A204.1 (cell line): ENCODE measurements around the gene PEX11G.

ENCODE experiments used
- FAIRE-seq: peaks from 2 replicates; lab custom pipeline; 2012; peaks lifted over from hg19 to GRCh38; lab: Jason Lieb, UNC

The PEX11G gene

GRCh38 chr19:7521551-7522071 is 32.8 kb upstream of the PEX11G start:
- no peak for FAIRE-seq

DNA sequence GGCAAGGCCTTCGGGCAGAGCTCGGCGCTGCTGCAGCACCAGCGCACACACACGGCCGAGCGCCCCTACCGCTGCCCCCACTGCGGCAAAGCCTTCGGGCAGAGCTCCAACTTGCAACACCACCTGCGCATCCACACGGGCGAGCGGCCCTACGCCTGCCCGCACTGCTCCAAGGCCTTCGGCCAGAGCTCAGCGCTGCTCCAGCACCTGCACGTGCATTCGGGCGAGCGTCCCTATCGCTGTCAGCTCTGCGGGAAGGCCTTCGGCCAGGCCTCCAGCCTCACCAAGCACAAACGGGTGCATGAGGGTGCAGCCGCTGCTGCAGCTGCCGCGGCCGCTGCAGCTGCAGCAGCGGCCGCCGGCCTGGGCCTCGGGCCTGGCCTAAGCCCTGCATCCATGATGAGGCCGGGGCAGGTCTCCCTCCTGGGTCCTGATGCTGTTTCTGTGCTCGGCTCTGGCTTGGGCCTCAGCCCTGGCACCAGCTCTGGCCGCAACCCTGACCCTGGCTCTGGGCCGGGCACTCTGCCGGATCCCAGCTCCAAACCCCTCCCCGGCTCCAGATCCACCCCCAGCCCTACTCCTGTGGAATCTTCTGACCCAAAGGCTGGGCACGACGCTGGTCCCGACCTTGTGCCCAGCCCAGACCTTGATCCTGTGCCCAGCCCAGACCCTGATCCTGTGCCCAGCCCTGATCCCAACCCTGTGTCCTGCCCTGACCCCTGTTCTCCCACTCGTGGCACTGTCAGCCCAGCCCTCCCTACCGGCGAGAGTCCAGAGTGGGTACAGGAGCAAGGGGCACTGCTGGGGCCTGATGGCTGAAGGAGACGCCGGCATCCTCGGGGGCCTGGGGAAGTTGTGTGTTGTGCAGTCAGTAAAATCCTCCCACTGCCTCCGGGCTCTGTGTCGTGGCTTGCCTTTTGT is 31.6 kb upstream of the PEX11G start:
- no peak for FAIRE-seq

DNA sequence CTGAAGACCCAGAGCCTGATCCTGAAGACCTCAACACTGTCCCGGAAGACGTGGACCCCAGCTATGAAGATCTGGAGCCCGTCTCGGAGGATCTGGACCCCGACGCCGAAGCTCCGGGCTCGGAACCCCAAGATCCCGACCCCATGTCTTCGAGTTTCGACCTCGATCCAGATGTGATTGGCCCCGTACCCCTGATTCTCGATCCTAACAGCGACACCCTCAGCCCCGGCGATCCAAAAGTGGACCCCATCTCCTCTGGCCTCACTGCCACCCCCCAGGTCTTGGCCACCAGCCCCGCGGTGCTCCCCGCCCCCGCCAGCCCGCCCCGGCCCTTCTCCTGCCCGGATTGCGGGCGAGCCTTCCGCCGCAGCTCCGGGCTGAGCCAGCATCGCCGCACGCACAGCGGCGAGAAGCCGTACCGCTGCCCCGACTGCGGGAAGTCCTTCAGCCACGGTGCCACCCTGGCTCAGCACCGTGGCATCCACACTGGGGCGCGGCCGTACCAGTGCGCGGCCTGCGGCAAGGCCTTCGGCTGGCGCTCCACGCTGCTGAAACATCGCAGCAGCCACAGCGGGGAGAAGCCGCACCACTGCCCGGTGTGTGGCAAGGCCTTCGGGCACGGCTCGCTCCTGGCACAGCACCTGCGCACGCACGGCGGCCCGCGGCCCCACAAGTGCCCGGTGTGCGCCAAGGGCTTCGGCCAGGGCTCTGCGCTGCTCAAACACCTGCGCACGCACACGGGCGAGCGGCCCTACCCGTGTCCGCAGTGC is 30.7 kb upstream of the PEX11G start:
- FAIRE-seq: no peak

- FAIRE-seq: no peak
Measured at GRCh38 chr19:7516878-7517277, 28.0 kb upstream of the PEX11G start.

- no peak for FAIRE-seq
Measured at GRCh38 chr19:7516333-7516732, 27.5 kb upstream of the PEX11G start.

DNA sequence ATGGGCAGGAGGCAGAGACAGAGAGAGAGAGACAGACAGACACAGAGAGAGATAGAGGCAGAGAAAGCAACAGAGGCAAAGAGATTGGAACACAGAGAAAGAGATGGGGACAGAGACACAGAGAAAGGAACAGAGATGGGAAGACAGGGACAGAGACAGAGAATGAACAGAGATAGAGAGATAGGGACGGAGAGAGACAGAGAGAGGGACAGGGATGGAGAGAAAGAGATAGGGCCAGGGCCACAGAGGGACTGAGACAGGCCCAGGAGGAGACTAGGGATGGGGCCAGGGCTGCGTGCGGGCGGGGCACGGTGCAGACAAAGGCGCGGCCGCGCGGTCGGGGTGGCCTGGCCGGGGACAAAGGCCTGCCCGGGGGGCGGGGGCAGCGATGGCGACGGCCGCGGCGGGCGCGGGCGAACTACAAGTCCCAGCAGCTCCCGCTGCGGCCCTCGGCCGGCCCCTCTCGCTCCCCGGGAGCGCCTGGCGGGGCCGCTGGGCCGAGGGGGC is 26.9 kb upstream of the PEX11G start, which contains the start of gene ZNF358:
Gene ZNF358 (plus strand): TSS at position 459 of the 507 bp plus-strand sequence. CDS start 3,140 bp downstream, outside the sequence.
- no peak for FAIRE-seq

GRCh38 chr19:7515110-7515644 is 26.3 kb upstream of the PEX11G start:
- no peak for FAIRE-seq

GRCh38 chr19:7513809-7514642 is 25.2 kb upstream of the PEX11G start:
- no peak for FAIRE-seq

DNA sequence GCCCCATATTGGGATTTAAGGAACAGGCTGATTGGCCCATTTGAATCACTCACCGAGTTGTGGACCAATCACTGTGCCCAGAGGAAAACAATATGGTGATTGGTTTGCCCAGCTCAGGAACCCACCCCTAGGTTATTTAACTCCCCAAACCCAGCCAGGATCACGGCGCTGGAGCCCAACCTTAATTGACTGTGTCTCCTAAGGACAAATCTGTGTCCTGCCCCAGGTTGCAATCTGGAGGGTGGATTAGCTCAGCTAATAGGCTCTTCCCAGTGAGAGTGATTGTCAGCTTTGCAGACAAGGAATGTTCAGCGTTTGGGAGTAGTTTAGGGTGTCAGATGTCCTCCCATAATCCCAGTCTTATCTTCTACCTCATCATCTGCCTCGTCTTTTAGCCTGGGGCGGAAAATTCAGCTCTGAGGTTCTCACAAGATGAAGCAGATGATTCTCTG is 23.6 kb upstream of the PEX11G start:
- no peak for FAIRE-seq

DNA sequence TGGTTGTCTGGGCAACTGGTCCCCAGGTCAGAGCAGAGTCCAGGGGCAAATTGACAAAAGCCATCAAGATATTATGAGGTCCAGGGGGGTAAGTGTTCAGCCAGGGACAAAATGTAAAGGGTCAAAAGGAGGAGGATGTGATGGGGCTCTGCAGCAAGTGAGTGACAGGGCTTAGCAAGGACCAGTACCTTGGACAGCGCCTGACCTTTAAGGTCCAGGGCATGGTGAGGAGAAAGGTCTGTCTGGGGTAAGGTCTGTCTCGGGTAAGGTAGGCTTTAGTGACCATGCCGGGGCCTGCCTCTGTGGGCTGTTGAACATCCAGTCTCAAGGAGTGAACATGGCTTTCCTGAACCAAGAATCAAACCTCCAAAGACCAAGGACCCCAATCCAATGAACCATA is 20.8 kb upstream of the PEX11G start:
- no peak for FAIRE-seq

DNA sequence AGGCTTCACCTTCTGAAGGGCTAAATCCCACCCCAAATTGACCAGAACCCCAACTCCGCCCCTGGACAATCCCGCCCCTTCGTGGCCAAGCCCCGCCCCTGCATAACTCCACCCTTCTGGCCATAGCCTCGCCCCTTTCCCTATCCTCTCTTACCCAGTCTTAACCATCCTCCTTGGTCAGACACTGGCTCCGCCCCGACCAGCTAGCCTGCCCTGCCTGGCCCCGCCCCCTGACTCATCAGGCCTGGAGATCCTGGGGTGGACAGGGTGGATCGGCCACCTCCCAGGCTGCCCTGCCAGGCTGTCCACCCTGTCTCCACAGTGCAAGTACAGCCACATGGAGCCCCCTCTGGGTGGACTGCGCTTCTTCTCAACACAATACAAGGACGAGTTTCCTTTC is 19.0 kb upstream of the PEX11G start:
- no peak for FAIRE-seq

DNA sequence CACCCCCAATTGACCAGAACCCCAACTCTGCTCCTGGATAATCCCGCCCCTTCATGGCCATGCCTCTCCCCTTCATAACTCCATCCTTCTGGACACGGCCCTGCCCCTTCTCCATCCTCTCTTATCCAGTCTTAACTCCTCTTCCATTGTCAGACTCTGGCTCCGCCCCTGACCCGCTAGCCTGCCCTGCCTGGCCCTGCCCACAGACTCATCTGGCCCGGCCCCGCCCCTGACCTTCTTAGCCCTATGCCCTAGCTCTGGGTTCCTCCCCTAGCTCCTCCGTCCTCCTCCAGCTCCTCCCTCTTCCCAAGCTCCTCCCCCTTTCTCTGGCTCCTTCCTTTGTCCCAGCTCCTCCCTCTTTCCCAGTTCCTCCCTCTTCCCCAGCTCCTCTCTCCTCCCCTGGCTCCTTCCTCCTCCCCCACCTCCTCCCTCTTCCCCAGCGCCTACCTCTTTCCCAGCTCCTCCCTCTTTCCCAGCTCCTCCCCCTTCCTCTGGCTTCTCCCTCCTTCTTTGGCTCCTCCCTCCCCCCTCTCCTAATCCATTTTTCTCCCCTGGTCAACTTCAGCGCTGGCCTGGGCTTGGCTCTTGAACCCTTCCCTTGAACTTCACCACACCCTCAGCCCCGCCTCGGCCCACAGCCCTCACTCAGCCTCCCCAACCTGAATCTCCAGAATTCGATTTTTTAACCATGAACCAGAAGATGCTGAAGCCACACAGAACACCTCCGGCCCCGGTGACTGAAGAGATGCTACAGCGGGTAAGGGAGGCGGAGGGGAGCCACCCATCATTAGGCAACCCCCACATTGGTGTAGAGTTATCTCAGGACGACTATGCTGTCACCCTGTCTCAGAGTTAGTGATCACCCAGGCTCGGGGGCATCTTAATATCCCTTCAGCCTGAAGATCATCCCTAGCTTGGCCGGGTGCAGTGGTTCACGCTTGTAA is 17.8 kb upstream of the PEX11G start:
- no peak for FAIRE-seq

DNA sequence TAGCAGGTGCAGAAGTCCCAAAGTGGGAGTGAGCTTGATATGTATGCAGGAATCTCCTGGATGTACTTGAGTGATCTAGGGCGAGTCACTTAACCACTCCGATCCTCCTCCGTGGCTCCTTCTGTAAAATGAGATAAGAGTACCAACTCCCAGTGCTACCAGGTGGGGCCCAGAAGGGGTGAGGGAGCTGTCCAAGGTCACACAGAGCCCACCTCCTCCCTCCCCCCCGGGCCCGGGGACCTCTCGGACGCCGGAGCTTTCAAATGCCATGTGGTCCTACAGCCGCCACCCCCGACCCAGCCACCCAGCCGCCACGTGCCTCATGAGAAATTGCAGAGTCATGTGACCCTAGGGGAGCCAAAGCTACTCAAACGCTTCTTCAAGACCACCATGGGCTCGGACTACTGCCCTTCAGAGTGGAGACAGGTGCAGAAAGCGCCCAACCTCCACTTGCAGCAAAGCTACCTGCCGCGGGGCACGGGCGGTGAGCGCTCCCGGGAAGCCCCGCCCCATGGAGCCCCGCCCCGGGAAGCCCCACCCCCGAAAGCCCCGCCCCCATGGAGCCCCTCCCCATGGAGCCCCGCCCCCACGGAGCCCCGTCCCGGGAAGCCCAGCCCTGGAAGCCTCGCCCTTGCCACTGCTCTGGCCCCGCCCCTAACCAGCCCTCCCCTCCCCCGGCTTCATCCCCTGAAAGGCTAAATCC is 17.0 kb upstream of the PEX11G start:
- FAIRE-seq: no peak

- FAIRE-seq: no peak
Measured at GRCh38 chr19:7505288-7505681, 16.4 kb upstream of the PEX11G start.

DNA sequence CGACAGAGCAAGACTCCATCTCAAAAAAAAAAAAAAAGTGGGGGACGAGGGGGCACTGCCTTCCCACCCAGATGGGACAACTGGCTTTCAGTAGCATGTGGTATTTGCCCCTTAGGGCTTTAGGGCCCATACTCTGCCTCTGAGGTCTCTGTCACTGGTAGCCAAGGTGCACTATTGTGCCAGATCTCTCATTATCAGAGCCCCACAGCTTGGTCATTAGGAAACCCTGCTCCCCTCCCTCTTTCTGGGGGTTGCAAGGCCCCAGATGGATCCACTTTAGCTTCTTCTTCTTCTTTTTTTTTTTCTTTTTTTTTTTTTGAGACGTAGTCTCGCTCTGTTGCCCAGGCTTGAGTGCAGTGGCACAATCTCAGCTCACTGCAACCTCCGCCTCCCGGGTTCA is 15.8 kb upstream of the PEX11G start:
- no peak for FAIRE-seq

DNA sequence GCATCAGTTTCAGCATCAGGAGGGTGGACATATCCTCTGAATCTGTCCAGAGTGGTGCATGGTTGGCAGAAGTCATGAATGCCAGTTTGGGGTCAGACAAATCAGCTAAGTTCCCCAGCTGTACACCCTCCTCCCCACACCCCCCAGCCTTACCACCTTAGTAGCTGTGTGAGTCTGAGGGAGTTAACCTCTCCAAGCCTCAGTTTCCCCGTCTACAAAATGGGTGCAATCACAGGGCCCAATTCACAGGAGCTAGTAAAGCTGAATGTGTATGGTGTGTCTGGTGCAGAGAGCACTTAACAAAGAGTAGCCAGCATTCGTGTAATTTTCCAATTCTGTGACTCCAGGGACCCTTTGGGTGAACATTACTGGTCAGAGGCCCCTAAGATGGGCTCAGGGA is 13.7 kb upstream of the PEX11G start:
- FAIRE-seq: no peak

DNA sequence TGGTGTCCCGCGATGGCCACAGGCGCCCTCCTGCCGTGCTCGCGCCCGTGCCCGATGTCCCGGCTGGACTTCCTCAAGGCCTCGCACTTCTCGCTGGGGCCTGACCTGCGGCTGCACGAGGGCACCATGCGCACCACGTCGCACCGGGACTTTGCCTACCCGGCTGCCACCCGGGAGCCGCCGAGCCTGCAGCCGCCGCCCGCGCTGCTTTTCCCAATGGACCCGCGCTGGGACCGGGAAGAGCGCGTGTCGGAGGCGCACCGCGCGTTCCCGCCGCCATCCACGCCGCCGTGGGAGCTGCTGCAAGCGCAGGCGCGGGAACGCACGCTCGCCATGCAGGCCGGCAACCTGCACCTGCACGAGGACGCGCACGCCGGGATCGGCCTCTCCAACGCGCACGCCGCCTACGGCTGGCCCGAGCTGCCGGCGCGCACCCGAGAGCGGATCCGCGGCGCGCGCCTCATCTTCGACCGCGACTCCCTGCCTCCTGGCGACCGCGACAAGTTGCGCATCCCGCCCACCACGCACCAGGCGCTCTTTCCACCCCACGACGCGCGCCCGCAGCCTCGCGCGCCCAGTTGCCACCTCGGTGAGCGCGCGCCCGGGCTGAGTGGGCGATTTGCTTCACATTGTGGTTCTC is 12.1 kb upstream of the PEX11G start:
- FAIRE-seq: no peak

DNA sequence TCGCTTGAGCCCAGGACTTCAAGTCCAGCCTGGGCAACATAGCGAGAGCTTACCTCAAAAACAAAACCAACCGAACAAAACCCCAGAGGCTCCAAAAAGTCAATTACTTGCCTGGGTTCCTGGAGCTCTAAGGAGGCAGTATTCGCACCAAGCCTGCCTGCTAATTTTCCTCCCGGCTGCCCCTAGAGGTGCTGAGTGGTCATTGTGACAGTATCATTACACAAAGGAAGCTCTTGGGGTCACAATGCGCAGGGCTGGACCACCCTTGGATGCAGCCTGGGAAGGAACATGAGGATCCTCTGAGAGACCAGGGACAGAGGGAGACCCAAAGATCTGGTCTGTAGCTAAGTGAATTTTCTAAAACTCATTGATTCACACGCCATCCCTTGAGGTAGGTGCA is 8.5 kb upstream of the PEX11G start:
- no peak for FAIRE-seq

DNA sequence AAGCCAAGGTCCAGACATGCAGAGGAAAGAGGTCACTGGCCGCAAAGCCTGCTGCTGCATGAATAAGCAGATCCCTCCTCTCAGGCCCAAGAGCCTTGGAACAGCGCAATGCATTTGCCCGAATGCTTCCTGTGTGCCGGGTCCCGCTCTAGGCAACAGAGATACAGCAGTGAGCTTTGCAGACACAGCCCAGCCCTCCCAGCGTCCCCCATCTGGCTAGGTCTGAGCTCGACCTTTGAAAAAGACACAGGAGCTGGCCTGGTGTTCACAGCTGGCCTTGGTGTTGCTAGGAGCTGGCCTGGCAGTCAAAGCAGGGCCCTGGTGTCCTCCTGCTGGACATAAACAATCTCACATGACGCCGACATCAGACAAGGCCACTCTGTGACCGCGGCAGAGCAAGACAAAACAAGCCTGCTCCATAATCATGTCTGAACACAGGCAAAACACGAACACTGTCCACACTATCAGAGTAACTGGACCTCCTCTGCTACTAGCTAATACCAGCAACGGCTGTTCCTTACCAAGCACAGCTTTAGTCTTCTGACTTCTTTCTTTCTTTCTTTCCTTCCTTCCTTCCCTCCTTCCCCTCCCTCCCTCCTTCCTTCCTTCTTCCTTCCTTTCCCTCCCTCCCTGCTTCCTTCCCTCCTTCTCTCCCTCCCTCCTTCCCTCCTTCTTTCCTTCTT is 5.7 kb upstream of the PEX11G start:
- FAIRE-seq: no peak
